AG04449 (cell line): ENCODE measurements around the gene MEX3A.
A peak's percentile ranks its signal among the peaks of the same experiment; 100 is the strongest.

Experiments
- CTCF ChIA-PET: fragments of 350-600 bp; formaldehyde crosslinking; extraction: SDS; loops from one replicate; lab custom pipeline; 2021; ENCODE audit warnings: antibody characterized with exemption; lab: Yijun Ruan, JAX
- POLR2A ChIA-PET: fragments of 400-600, 350-600 bp; formaldehyde crosslinking; extraction: SDS; loops from one replicate; lab custom pipeline; 2020; ENCODE audit warnings: antibody characterized with exemption, inconsistent platforms; lab: Yijun Ruan, JAX
- DNase-seq: peaks from one replicate; pipeline ENCODE4 v3.0.0-alpha.2; 2010; ENCODE audit warnings: low read depth, low spot score
- H3K4me3 ChIP-seq: 2 replicates; pipeline ENCODE4 v1.5.1; 2011; ENCODE audit warnings: low read depth, mild to moderate bottlenecking, control low read depth, low read length
- TF ChIP-seq, protein P1 (sequence below): IDR thresholded peaks from one replicate; pipeline ENCODE4 v1.5.1; 2011; ENCODE audit warnings: mild to moderate bottlenecking, moderate library complexity, low read length, control low read depth, inconsistent platforms; ENCODE audit not compliant: insufficient read depth; ENCODE audit errors: missing control alignments

The MEX3A gene

DNA sequence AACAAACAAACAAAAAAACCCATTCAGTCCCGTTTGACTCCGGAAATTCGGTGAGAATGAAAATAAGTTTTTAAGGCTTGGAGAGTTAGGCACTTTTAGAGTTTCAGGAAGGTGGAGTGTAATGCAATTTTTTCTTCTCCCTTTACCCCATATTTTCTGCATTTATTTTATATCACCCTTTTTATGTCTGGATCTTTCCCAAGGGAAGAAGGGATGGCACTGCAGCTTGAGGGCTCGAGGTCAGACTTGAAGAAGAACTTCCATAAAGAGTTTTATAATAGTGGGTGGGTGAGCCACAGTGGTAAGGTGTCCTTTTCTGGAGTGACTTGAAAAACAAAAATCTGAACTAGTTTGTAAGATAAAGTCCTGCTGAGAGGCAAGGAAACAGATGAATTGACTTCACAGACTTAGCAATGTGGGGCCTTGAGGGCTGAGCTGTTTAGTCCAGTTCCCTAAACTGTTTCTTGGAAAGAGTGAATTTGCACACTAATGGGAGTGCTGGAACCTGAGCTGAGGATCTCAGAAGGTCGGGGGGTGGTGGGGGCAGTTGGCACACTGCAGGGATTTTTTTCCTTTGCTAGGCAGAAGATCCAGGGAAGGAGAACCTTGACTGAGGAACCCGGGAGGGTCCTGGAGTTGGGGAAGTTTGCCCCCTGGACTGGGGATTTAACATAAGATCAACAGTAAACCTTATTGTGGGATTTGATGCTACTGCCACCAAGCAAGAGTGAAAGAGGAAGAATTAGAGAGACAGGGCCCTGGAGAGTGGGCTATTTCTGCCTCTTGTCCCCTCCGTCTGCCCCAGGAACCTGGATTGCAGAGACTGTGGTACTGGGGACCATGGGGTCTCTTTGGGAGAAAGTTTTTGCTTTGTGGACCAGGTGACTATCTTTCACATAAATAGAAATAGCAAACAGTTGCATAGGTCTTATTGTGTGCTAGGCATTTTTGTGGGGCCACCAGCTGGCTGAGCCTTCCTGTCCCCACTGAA lies 1.8 kb upstream of the MEX3A start:
- TF ChIP-seq, protein P1, sequence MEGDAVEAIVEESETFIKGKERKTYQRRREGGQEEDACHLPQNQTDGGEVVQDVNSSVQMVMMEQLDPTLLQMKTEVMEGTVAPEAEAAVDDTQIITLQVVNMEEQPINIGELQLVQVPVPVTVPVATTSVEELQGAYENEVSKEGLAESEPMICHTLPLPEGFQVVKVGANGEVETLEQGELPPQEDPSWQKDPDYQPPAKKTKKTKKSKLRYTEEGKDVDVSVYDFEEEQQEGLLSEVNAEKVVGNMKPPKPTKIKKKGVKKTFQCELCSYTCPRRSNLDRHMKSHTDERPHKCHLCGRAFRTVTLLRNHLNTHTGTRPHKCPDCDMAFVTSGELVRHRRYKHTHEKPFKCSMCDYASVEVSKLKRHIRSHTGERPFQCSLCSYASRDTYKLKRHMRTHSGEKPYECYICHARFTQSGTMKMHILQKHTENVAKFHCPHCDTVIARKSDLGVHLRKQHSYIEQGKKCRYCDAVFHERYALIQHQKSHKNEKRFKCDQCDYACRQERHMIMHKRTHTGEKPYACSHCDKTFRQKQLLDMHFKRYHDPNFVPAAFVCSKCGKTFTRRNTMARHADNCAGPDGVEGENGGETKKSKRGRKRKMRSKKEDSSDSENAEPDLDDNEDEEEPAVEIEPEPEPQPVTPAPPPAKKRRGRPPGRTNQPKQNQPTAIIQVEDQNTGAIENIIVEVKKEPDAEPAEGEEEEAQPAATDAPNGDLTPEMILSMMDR, result no peak
- POLR2A ChIA-PET, result no interaction called here
- peak overlapping the region; percentile 80 for H3K4me3 ChIP-seq
- no peak for DNase-seq
- CTCF ChIA-PET, result interaction anchor here (0.9 to 29.5 kb wide), 11 partner anchors 9 to 143 kb away, joined by 3 to 1837 read pairs (median 5); partner anchors contain the start of genes LMNA and SEMA4A

DNA sequence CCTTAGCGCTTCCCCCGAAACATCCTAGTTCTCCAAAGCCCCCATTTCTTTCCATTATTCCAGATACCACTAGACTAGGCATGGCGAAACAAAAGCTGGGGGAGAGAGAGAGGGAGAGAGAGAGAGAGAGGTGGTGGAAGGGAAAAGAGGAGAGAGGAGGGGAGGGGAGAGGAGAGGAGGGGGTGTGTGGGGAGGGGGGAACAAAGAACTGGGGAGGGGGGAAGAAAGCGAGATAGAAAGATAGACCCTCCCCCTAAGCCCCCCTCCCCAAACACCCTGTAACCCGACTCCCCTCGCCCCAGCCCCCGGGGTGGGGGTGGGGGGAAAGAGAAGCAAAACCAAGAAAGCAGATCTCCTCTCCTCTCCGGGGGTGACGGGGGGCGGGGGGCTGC lies 352 bp downstream of the MEX3A start:
- CTCF ChIA-PET, result interaction anchor here (0.7 to 29.5 kb wide), 5 partner anchors 11 to 143 kb away, joined by 3 to 1837 read pairs (median 7); partner anchors contain the start of genes LMNA and SEMA4A
- DNase-seq, result no peak
- peak overlapping the region; percentile 80 for H3K4me3 ChIP-seq
- TF ChIP-seq, protein P1, result no peak
- POLR2A ChIA-PET, result interaction anchor here (0.9 kb wide), 1 partner anchor 21 kb away, joined by 3 read pairs; no protein-coding TSS in a partner anchor

DNA sequence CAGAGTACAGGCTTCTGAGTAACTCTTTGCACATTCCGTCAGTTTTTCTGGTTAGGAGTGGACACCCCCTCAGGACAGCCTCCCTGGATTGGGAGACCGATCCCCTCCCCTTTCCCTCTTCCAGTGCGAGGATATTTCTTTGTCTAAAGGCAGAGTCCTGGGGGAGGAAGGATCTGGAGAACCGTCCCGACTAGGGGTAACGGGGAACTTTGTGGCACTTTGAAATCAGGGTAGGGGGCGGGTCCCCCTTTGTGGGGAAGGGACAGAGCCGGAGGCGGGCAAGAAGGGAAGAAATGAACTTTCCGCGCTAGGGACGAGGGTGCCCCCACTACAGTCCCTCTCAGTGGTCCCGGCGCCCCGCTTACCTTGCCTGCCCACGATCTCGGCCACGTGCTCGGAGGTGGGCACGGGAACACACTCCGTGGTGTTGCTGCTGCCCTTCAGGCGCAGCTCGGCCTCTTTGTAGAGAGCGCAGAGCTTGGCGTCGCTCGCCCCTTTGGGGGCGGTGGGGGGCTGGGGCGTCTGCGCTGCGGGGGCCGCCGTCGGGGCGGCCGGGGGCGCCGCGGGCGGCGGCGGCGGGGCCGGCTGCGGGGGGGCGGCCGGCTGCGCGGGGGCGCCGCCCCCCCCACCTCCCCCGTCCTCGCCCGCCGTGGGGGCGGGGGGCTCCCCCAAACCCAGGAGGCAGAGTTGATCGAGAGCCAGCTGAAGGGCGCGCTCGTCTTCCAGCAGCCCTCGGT lies 917 bp downstream of the MEX3A start:
- ChIA-PET CTCF (interaction anchor here (8.1 to 29.5 kb wide), 2 partner anchors 15 to 52 kb away, joined by 63 to 1837 read pairs; partner anchors contain the start of genes LMNA and SEMA4A), POLR2A (no interaction called here)
- no peak for DNase-seq
- TF ChIP-seq, protein P1, result no peak
- peak overlapping the region; percentile 80 for H3K4me3 ChIP-seq

DNA sequence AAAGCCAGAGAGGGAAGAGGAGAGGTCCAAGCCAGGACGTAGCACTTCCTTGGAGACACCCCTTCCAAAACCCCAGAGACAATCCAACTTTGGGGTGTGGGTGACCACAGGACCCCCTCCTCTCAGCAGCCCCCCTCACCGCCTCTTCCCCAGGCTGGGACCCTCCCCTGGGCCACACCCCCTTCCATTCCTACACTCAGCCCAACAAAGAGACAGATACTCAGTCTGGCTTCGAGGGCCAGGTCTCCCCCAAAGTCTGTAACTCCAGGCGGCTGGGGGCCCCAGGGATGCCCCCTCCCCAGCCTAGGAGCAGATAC lies 1.4 kb downstream of the MEX3A start:
- peak overlapping the region; percentile 80 for H3K4me3 ChIP-seq
- DNase-seq, result no peak
- TF ChIP-seq, protein P1, result no peak
- ChIA-PET POLR2A (no interaction called here), CTCF (interaction anchor here (1.4 to 29.5 kb wide), 4 partner anchors 14 to 53 kb away, joined by 6 to 1837 read pairs (median 40); partner anchors contain the start of genes LMNA and SEMA4A)

DNA sequence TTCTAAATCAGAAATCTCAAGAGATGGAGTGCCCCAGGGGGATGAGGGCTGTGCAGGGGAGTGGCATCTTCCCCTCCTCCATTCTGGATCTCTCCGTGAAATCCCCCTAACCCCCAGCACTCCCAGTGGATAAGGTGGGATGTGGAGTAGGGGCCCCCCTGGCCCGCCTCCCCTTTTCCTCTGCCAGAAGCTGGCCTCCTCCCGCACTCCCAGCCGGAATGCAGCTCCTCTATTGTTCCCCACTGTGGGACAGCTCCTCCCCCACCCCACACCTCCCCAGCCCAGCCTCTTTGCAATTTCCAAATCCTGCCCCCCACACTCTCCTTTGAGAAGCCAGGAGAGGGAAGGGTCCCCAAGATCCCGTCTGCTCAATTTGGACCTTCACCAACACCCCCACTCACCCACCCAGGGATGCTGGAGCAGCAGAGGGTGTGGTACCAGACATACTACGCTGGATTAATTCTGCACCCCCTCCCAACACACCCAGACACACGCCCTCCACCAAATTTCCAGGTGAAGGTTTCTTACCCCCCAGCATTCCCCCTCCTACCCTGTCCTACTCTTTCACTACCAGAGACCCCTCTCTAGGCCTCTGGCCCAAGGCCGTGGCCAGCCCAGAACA lies 1.9 kb downstream of the MEX3A start:
- peak overlapping the region; percentile 80 for H3K4me3 ChIP-seq
- TF ChIP-seq, protein P1, result no peak
- no peak for DNase-seq
- ChIA-PET POLR2A (interaction anchor here (0.6 kb wide), 1 partner anchor 17 kb away, joined by 3 read pairs; no protein-coding TSS in a partner anchor), CTCF (interaction anchor here (1.4 to 3.4 kb wide), 2 partner anchors 13 to 16 kb away, joined by 6 to 17 read pairs; no protein-coding TSS in a partner anchor)
